Astrocyte (in vitro differentiated cells and primary cell): ENCODE results near the gene CPEB3. TPM values are rescaled to one million over a fixed set of nuclear protein-coding genes. Genes with fewer than 3 reads are reported as not detected.

ENCODE experiments used
- DNase-seq: peaks from one replicate; pipeline ENCODE4 v3.0.0-alpha.2; 2010; ENCODE audit warnings: low read depth
- FAIRE-seq: peaks from 2 replicates; lab custom pipeline; 2011; peaks lifted over from hg19 to GRCh38; lab: Jason Lieb, UNC
- H2AFZ ChIP-seq: 2 replicates; pipeline ENCODE4 v1.6.0; 2012; ENCODE audit warnings: low read depth, low read length, inconsistent platforms
- H3K27ac ChIP-seq: 2 replicates; pipeline ENCODE4 v1.5.1; 2011; ENCODE audit warnings: low read depth, low read length, inconsistent platforms
- H3K27me3 ChIP-seq: 2 replicates; pipeline ENCODE4 v1.6.0; 2011; ENCODE audit warnings: low read length, inconsistent platforms; ENCODE audit not compliant: insufficient read depth
- H3K36me3 ChIP-seq: 2 replicates; pipeline ENCODE4 v1.5.1; 2011; ENCODE audit warnings: low read length, inconsistent platforms; ENCODE audit not compliant: insufficient read depth
- H3K4me1 ChIP-seq: 2 replicates; pipeline ENCODE4 v1.5.1; 2011; ENCODE audit warnings: low read length, inconsistent platforms; ENCODE audit not compliant: insufficient read depth
- H3K4me2 ChIP-seq: 2 replicates; pipeline ENCODE4 v1.6.0; 2012; ENCODE audit warnings: low read length, inconsistent platforms
- H3K4me3 ChIP-seq: 2 replicates; pipeline ENCODE4 v1.5.1; 2011; ENCODE audit warnings: low read depth, mild to moderate bottlenecking, low read length, inconsistent platforms; ENCODE audit not compliant: insufficient read depth
- H3K79me2 ChIP-seq: 2 replicates; pipeline ENCODE4 v1.6.0; 2012; ENCODE audit warnings: mild to moderate bottlenecking, low read length, inconsistent platforms; ENCODE audit not compliant: insufficient read depth
- H3K9ac ChIP-seq: 2 replicates; pipeline ENCODE4 v1.6.0; 2012; ENCODE audit warnings: mild to moderate bottlenecking, low read length, inconsistent platforms
- H3K9me3 ChIP-seq: 2 replicates; pipeline ENCODE4 v1.5.1; 2012; ENCODE audit warnings: low read depth, mild to moderate bottlenecking, low read length, inconsistent platforms; ENCODE audit not compliant: insufficient read depth
- H4K20me1 ChIP-seq: 2 replicates; pipeline ENCODE4 v1.6.0; 2012; ENCODE audit warnings: low read length, inconsistent platforms; ENCODE audit not compliant: insufficient read depth
- H3K27ac Mint-ChIP-seq: one replicate; pipeline ENCODE4 v1.8.0; 2021; ENCODE audit warnings: mild to moderate bottlenecking, mixed read lengths; ENCODE audit not compliant: unreplicated experiment
- H3K27me3 Mint-ChIP-seq: one replicate; pipeline ENCODE4 v1.8.0; 2021; ENCODE audit warnings: low read depth, mixed read lengths; ENCODE audit not compliant: unreplicated experiment
- H3K36me3 Mint-ChIP-seq: one replicate; pipeline ENCODE4 v1.8.0; 2021; ENCODE audit warnings: low read depth, mixed read lengths; ENCODE audit not compliant: unreplicated experiment
- H3K4me1 Mint-ChIP-seq: one replicate; pipeline ENCODE4 v1.8.0; 2021; ENCODE audit warnings: low read depth, mixed read lengths; ENCODE audit not compliant: unreplicated experiment
- H3K4me3 Mint-ChIP-seq: one replicate; pipeline ENCODE4 v1.8.0; 2021; ENCODE audit warnings: mild to moderate bottlenecking, moderate library complexity, mixed read lengths; ENCODE audit not compliant: unreplicated experiment
- H3K9me3 Mint-ChIP-seq: one replicate; pipeline ENCODE4 v1.8.0; 2021; ENCODE audit warnings: mild to moderate bottlenecking, mixed read lengths; ENCODE audit not compliant: unreplicated experiment
- CTCF ChIP-seq: IDR thresholded peaks from 2 replicates; pipeline ENCODE4 v1.5.1; 2011; ENCODE audit warnings: low read depth, mild to moderate bottlenecking, inconsistent platforms, low read length, moderate library complexity; ENCODE audit not compliant: insufficient read depth
- EZH2 ChIP-seq: IDR thresholded peaks from 2 replicates; pipeline ENCODE4 v1.6.1; 2012; ENCODE audit warnings: mild to moderate bottlenecking, low read length, inconsistent platforms; ENCODE audit not compliant: insufficient read depth
- total RNA-seq: library from RNA; stranded (reverse); gene quantifications from 2 replicates; pipeline ENCODE4 v1.2.1, GENCODE V29; 2021

The CPEB3 gene
- total RNA-seq, 1 donor from 2014 or later, result 1.6 TPM

GRCh38 chr10:92082583-92083280, 208.1 kb downstream of the CPEB3 start:
- Histone ChIP-seq H3K79me2 (no peaks in the 10 kb centered on the region), H3K36me3 (no peaks in the 10 kb centered on the region), H3K27me3 (no peaks in the 10 kb centered on the region), H3K9me3 (no peaks in the 10 kb centered on the region), H4K20me1 (no peaks in the 10 kb centered on the region), H3K4me3 (no peak overlapping the region), H3K27ac (no peak overlapping the region), H3K9ac (no peak overlapping the region), H3K4me2 (no peak overlapping the region), H2AFZ (no peak overlapping the region), H3K4me1 (no peaks in the 10 kb centered on the region)
- H3K4me3 Mint-ChIP-seq, result no peak overlapping the region
- H3K36me3 Mint-ChIP-seq, result peaks cover 3% of the 10 kb centered on the region
- no peaks in the 10 kb centered on the region for H3K27me3 Mint-ChIP-seq
- TF ChIP-seq EZH2 (no peak), CTCF (no peak)
- no peaks in the 10 kb centered on the region for H3K9me3 Mint-ChIP-seq
- H3K4me1 Mint-ChIP-seq, result peaks cover 6% of the 10 kb centered on the region
- DNase-seq, result no peak
- no peak for FAIRE-seq
- no peak overlapping the region for H3K27ac Mint-ChIP-seq

GRCh38 chr10:92081641-92082040, 209.2 kb downstream of the CPEB3 start:
- Histone ChIP-seq H3K9ac (no peak overlapping the region), H3K36me3 (no peaks in the 10 kb centered on the region), H3K27me3 (no peaks in the 10 kb centered on the region), H3K27ac (no peak overlapping the region), H3K4me1 (no peaks in the 10 kb centered on the region), H4K20me1 (no peaks in the 10 kb centered on the region), H3K4me2 (no peak overlapping the region), H3K4me3 (no peak overlapping the region), H3K9me3 (no peaks in the 10 kb centered on the region), H3K79me2 (no peaks in the 10 kb centered on the region), H2AFZ (no peak overlapping the region)
- no peak for FAIRE-seq
- H3K4me3 Mint-ChIP-seq, result no peak overlapping the region
- H3K27ac Mint-ChIP-seq, result no peak overlapping the region
- no peaks in the 10 kb centered on the region for H3K27me3 Mint-ChIP-seq
- DNase-seq, result no peak
- H3K9me3 Mint-ChIP-seq, result no peaks in the 10 kb centered on the region
- peaks cover 3% of the 10 kb centered on the region for H3K36me3 Mint-ChIP-seq
- no peak for TF ChIP-seq EZH2
- TF ChIP-seq CTCF, result no peak
- peaks cover 6% of the 10 kb centered on the region for H3K4me1 Mint-ChIP-seq

- no peaks in the 10 kb centered on the region for H4K20me1 ChIP-seq
- no peaks in the 10 kb centered on the region for H3K27me3 ChIP-seq
- no peaks in the 10 kb centered on the region for H3K79me2 ChIP-seq
- Mint-ChIP-seq H3K9me3 (no peaks in the 10 kb centered on the region), H3K36me3 (peaks cover 3% of the 10 kb centered on the region), H3K4me3 (no peak overlapping the region), H3K27ac (no peak overlapping the region), H3K4me1 (peaks cover 6% of the 10 kb centered on the region), H3K27me3 (no peaks in the 10 kb centered on the region)
- no peak overlapping the region for H3K4me2 ChIP-seq
- H3K4me1 ChIP-seq, result no peaks in the 10 kb centered on the region
- no peak overlapping the region for H3K9ac ChIP-seq
- no peaks in the 10 kb centered on the region for H3K9me3 ChIP-seq
- no peak overlapping the region for H3K4me3 ChIP-seq
- no peak for FAIRE-seq
- H3K27ac ChIP-seq, result no peak overlapping the region
- TF ChIP-seq EZH2 (no peak), CTCF (no peak)
- DNase-seq, result no peak
- no peaks in the 10 kb centered on the region for H3K36me3 ChIP-seq
- no peak overlapping the region for H2AFZ ChIP-seq
These were observed 210.6 kb downstream of the CPEB3 start for GRCh38 chr10:92080244-92080643.
